GM18508 (cell line): ENCODE measurements around the gene UBA7.

ENCODE experiments used
- ATAC-seq: cut with Tn5 transposase; IDR thresholded peaks from one replicate; pipeline ENCODE4 v1.9.1; 2021; ENCODE audit warnings: moderate number of reproducible peaks; ENCODE audit not compliant: insufficient read depth, unreplicated experiment

The UBA7 gene

GRCh38 chr3:49806850-49807249 lies 6.9 kb downstream of the UBA7 start:
- no peak for ATAC-seq

- ATAC-seq, result no peak
These were observed 7.7 kb downstream of the UBA7 start for GRCh38 chr3:49805897-49806701.

- no peak for ATAC-seq
These were observed 8.4 kb downstream of the UBA7 start for GRCh38 chr3:49805367-49805782.

DNA sequence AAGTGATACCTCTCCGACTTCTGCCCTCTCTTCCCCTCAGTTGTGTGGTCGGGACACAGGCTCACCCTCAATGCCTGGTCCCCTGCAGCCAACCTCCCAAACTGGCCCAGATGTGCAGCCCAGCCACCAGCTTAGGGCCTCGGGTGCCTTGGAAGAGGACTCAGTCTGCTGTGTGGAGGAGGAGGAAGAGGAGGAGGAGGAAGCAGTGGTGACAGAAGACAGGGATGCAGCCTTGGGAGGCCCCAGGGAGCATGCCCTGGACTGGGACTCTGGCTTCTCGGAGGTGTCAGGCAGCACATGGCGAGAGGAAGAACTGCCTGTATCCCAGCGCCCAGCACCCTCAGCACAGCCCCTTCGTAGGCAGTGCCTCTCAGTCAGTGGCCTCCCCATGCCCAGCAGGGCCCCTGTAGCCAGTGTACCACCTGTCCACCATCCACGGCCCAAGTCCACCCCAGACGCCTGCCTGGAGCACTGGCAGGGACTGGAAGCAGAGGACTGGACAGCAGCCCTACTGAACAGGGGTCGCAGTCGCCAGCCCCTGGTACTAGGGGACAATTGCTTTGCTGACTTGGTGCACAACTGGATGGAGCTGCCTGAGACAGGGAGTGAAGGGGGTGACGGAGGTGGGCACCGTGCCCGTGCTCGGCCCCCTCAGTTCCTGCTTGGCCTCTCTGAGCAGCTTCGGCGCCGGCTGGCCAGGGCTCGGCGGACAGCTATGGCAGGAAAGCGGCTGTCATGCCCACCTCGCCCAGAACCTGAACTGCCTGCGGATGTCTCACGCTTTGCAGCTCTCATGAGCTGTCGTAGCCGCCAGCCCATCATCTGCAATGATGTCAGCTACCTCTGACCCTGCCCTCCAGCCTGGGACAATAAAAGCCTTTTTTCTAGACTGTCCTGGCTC lies 9.4 kb downstream of the UBA7 start:
- ATAC-seq, result no peak

GRCh38 chr3:49803465-49804140 lies 10.2 kb downstream of the UBA7 start:
- no peak for ATAC-seq

GRCh38 chr3:49802719-49803464 lies 10.9 kb downstream of the UBA7 start, which contains the start of gene INKA1:
Gene INKA1 (plus strand): TSS chr3:49803261. CDS start chr3:49803393, 132 bp downstream.
- ATAC-seq, result no peak

- ATAC-seq, result no peak
These were observed 12.6 kb downstream of the UBA7 start for GRCh38 chr3:49801160-49801559.

DNA sequence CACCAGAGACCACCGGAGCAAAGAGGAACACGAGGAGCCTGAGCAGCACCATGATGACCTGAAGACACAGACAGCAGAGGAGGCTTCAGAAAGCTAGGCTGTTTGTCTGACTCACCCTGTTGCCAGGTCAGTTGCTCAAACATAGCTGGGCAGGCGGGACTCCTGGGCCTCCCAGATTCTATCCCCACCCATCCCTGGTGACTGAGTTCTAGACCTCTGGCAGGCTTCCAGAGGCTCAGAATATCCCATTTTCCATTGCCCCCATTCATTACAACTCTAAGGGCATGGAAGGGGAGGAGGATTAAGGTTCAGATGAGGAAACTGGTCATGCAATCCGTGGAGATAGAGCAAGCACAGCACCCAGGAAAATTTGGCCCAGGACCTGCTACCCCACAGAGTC lies 14.0 kb downstream of the UBA7 start, which contains the start of gene CDHR4:
Gene CDHR4, minus strand, starts transcription at position 113 of the 400 bp plus-strand sequence. Its CDS starts 61 bp downstream, at position 52.
- ATAC-seq, result no peak

DNA sequence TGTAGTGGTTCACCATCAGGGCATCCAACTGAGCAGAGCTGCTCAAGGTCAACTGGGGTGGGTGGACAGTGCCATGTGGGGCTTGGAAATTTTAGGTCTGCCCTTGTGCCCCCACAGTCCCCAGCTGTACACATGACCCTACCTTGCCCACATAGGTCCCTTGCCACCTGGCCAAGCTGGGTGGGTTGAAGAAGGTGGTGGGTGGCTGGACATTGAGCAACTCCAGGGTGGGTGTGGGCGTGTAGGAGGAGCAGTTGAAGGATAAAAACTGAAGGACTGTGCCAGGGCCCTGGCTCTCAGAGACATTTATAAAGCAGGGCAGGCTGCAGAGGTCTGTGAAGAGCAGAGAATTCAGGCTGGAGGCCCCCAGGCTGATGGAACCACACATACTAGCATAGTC lies 14.6 kb downstream of the UBA7 start:
- no peak for ATAC-seq

GRCh38 chr3:49794926-49795905 lies 18.5 kb downstream of the UBA7 start:
- ATAC-seq, result no peak

- no peak for ATAC-seq
These were observed 19.3 kb downstream of the UBA7 start for GRCh38 chr3:49794431-49794830.

- ATAC-seq, result no peak
These were observed 20.2 kb downstream of the UBA7 start for GRCh38 chr3:49793486-49794085.

GRCh38 chr3:49792371-49793150 lies 21.2 kb downstream of the UBA7 start:
- ATAC-seq, result no peak

DNA sequence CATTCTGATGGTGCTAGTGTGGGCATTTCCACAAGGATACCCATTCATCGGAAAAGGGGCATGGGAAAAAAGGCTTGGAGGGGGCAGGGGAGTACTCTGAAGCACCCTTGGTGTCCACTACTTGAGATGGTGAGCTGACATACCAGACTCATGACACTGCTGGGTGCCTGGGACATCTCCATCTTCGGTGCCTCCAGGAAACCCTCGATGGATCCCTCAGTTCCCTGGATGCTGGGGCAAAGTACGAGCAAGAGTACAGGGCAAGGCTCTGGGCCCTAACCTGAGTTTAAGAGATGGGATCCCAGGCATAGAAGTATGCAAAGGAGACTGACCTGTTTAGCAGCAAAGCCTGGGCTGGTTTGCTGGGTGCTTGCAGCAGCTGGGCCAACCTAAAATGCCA lies 22.2 kb downstream of the UBA7 start:
- ATAC-seq, result no peak

- no peak for ATAC-seq
These were observed 22.9 kb downstream of the UBA7 start for GRCh38 chr3:49790626-49791411.

DNA sequence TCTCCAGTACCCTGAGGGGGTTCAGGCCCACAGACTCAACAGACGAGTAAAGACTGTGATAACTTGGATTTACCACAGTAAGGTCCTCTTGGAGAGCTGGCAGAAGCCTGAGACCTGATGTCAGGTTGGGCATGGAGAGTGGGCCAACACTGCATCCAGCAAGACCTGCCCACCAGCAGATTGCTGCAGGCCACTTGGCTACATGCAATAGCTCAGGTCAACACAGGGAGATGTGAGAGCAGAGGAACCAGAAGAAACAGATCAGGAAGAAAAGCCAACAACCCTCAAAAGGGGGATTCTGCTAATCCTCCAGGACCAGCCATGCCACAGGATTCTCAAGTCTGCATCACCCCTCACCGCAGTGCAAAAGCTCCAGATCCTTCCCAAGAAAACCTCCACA lies 25.7 kb downstream of the UBA7 start:
- ATAC-seq, result no peak

- ATAC-seq, result no peak
These were observed 26.2 kb downstream of the UBA7 start for GRCh38 chr3:49787536-49787935.
